ENCODE measurements around the gene R3HDM4. TPM values are rescaled to one million over a fixed set of nuclear protein-coding genes. Genes with fewer than 3 reads are reported as not detected.

The R3HDM4 gene
- total RNA-seq, 2 experiments from 2014 or later, result 73.7 to 83.3 TPM

- Mint-ChIP-seq H3K36me3 (ENCODE audit: low read depth) (peaks cover 9% of the 10 kb centered on the region), H3K4me3 (no peak overlapping the region), H3K4me1 (peaks cover 21% of the 10 kb centered on the region), H3K27ac (no peak overlapping the region), H3K9me3 (ENCODE audit: low read depth) (no peaks in the 10 kb centered on the region), H3K27me3 (peaks cover 3% of the 10 kb centered on the region)
- DNase-seq (no peak), ATAC-seq (no peak)
- CTCF ChIA-PET, result no interaction called here
- POLR2A ChIA-PET, result no interaction called here
- intact Hi-C loops (cut with DNase I, micrococcal nuclease), result no loop called here
Measured at GRCh38 chr19:867301-867793, 45.7 kb downstream of the R3HDM4 start.

GRCh38 chr19:866769-867300, 46.2 kb downstream of the R3HDM4 start:
- Mint-ChIP-seq H3K9me3 (ENCODE audit: low read depth) (no peaks in the 10 kb centered on the region), H3K4me1 (peaks cover 16% of the 10 kb centered on the region), H3K36me3 (ENCODE audit: low read depth) (peaks cover 9% of the 10 kb centered on the region), H3K27me3 (peaks cover 3% of the 10 kb centered on the region), H3K4me3 (no peak overlapping the region), H3K27ac (no peak overlapping the region)
- intact Hi-C loops (cut with DNase I, micrococcal nuclease), result no loop called here
- CTCF ChIA-PET, result no interaction called here
- POLR2A ChIA-PET, result no interaction called here
- ATAC-seq (no peak), DNase-seq (no peak)

- Mint-ChIP-seq H3K36me3 (ENCODE audit: low read depth) (no peaks in the 10 kb centered on the region), H3K4me3 (no peak overlapping the region), H3K27me3 (peaks cover 10% of the 10 kb centered on the region), H3K4me1 (peaks cover 13% of the 10 kb centered on the region), H3K9me3 (ENCODE audit: low read depth) (no peaks in the 10 kb centered on the region), H3K27ac (no peak overlapping the region)
- POLR2A ChIA-PET, result interaction anchor here (0.6 to 1.0 kb wide), 3 partner anchors 9 to 45 kb away, joined by 3 to 10 read pairs (median 4); no protein-coding TSS in a partner anchor
- CTCF ChIA-PET, result interaction anchor here (0.7 to 2.1 kb wide), 14 partner anchors 14 to 478 kb away, joined by 3 to 21 read pairs (median 5); partner anchors contain the start of genes MED16, RNU6-9 and WDR18
- intact Hi-C loops (cut with DNase I, micrococcal nuclease), result loop anchor here (2.0 kb wide), 4 partner anchors 120 to 378 kb away; partner anchors contain the start of genes ATP5F1D (in 1 of the 2) and RNF126 (in 1 of the 2)
- no peak for ATAC-seq
- no peak for DNase-seq
Measured at GRCh38 chr19:863315-863620, 49.8 kb downstream of the R3HDM4 start.

GRCh38 chr19:862581-863314, 50.3 kb downstream of the R3HDM4 start:
- intact Hi-C loops (cut with DNase I, micrococcal nuclease), result loop anchor here (1.0 to 2.0 kb wide), 15 partner anchors 11 to 378 kb away; partner anchors contain the start of genes ATP5F1D (in 1 of the 2), MED16 (in 1 of the 2), POLRMT (in 1 of the 2) and PTBP1 (in 1 of the 2)
- POLR2A ChIA-PET, result interaction anchor here (1.0 kb wide), 1 partner anchor 10 kb away, joined by 3 read pairs; no protein-coding TSS in a partner anchor
- Mint-ChIP-seq H3K4me1 (peaks cover 13% of the 10 kb centered on the region), H3K27me3 (peaks cover 11% of the 10 kb centered on the region), H3K27ac (no peak overlapping the region), H3K4me3 (peak overlapping the region; percentile 40), H3K36me3 (ENCODE audit: low read depth) (no peaks in the 10 kb centered on the region), H3K9me3 (ENCODE audit: low read depth) (no peaks in the 10 kb centered on the region)
- CTCF ChIA-PET, result interaction anchor here (0.9 to 2.1 kb wide), 8 partner anchors 30 to 180 kb away, joined by 4 to 21 read pairs (median 6); partner anchors contain the start of genes MED16, RNU6-9 and WDR18
- ATAC-seq (peak; percentile 56), DNase-seq (peak; percentile 90)

- Mint-ChIP-seq H3K27ac (no peak overlapping the region), H3K4me3 (peak overlapping the region; percentile 40), H3K36me3 (ENCODE audit: low read depth) (no peaks in the 10 kb centered on the region), H3K27me3 (peaks cover 13% of the 10 kb centered on the region), H3K9me3 (ENCODE audit: low read depth) (no peaks in the 10 kb centered on the region), H3K4me1 (peaks cover 13% of the 10 kb centered on the region)
- CTCF ChIA-PET, result interaction anchor here (2.1 kb wide), 1 partner anchor 121 kb away, joined by 21 read pairs; the partner anchor contains the start of gene WDR18
- intact Hi-C loops (cut with DNase I, micrococcal nuclease), result loop anchor here (1.0 to 2.0 kb wide), 15 partner anchors 11 to 379 kb away; partner anchors contain the start of genes ATP5F1D (in 1 of the 2), MED16 (in 1 of the 2), POLRMT (in 1 of the 2) and PTBP1 (in 1 of the 2)
- ATAC-seq, result peak; percentile 61
- peak; percentile 87 for DNase-seq
- POLR2A ChIA-PET, result no interaction called here
Measured at GRCh38 chr19:861756-862580, 51.1 kb downstream of the R3HDM4 start.

GRCh38 chr19:861141-861755, 51.8 kb downstream of the R3HDM4 start:
- ChIA-PET POLR2A (no interaction called here), CTCF (interaction anchor here (1.3 kb wide), 1 partner anchor 62 kb away, joined by 4 read pairs; no protein-coding TSS in a partner anchor)
- Mint-ChIP-seq H3K27ac (no peak overlapping the region), H3K9me3 (ENCODE audit: low read depth) (no peaks in the 10 kb centered on the region), H3K27me3 (peaks cover 13% of the 10 kb centered on the region), H3K36me3 (ENCODE audit: low read depth) (no peaks in the 10 kb centered on the region), H3K4me1 (peaks cover 13% of the 10 kb centered on the region), H3K4me3 (no peak overlapping the region)
- intact Hi-C loops (cut with DNase I, micrococcal nuclease), result no loop called here
- DNase-seq (no peak), ATAC-seq (no peak)

GRCh38 chr19:858868-859843, 53.9 kb downstream of the R3HDM4 start, which contains the start of gene CFD:
Gene CFD, plus strand, starts transcription at chr19:859664. Its CDS starts 26 bp downstream, at chr19:859690.
- no peak for ATAC-seq
- intact Hi-C loops (cut with DNase I, micrococcal nuclease), result loop anchor here in 1 of 2 experiments (10.0 kb wide), 1 partner anchor 84 kb away; no protein-coding TSS in a partner anchor
- H3K27me3 Mint-ChIP-seq, result peaks cover 13% of the 10 kb centered on the region
- no peak within 1 kb of the TSS for H3K4me3 Mint-ChIP-seq
- ChIA-PET CTCF (no interaction called here), POLR2A (no interaction called here)
- no peak within 1 kb of the TSS for H3K27ac Mint-ChIP-seq
- DNase-seq, result no peak
- H3K4me1 Mint-ChIP-seq, result peaks cover 13% of the 10 kb centered on the region
- H3K36me3 Mint-ChIP-seq (ENCODE audit: low read depth), result no peaks in the 10 kb centered on the region
- no peaks in the 10 kb centered on the region for H3K9me3 Mint-ChIP-seq (ENCODE audit: low read depth)

GRCh38 chr19:858284-858683, 54.7 kb downstream of the R3HDM4 start:
- Mint-ChIP-seq H3K9me3 (ENCODE audit: low read depth) (no peaks in the 10 kb centered on the region), H3K4me1 (peaks cover 8% of the 10 kb centered on the region), H3K36me3 (ENCODE audit: low read depth) (no peaks in the 10 kb centered on the region), H3K27ac (no peak overlapping the region), H3K27me3 (peaks cover 13% of the 10 kb centered on the region), H3K4me3 (no peak overlapping the region)
- ATAC-seq (no peak), DNase-seq (no peak)
- intact Hi-C loops (cut with DNase I, micrococcal nuclease), result loop anchor here in 1 of 2 experiments (10.0 kb wide), 1 partner anchor 83 kb away; no protein-coding TSS in a partner anchor
- POLR2A ChIA-PET, result interaction anchor here (0.7 kb wide), 1 partner anchor 20 kb away, joined by 5 read pairs; no protein-coding TSS in a partner anchor
- CTCF ChIA-PET, result interaction anchor here (0.8 kb wide), 1 partner anchor 126 kb away, joined by 3 read pairs; the partner anchor contains the start of gene WDR18

GRCh38 chr19:855566-856120, 57.4 kb downstream of the R3HDM4 start:
- Mint-ChIP-seq H3K4me3 (no peak overlapping the region), H3K4me1 (no peaks in the 10 kb centered on the region), H3K9me3 (ENCODE audit: low read depth) (no peaks in the 10 kb centered on the region), H3K36me3 (ENCODE audit: low read depth) (no peaks in the 10 kb centered on the region), H3K27me3 (peaks cover 10% of the 10 kb centered on the region), H3K27ac (no peak overlapping the region)
- POLR2A ChIA-PET, result no interaction called here
- intact Hi-C loops (cut with DNase I, micrococcal nuclease), result loop anchor here in 1 of 2 experiments (10.0 kb wide), 1 partner anchor 81 kb away; no protein-coding TSS in a partner anchor
- ATAC-seq, result no peak
- CTCF ChIA-PET, result interaction anchor here (1.0 kb wide), 1 partner anchor 92 kb away, joined by 3 read pairs; no protein-coding TSS in a partner anchor
- DNase-seq, result no peak

Data from activated CD4-positive, alpha-beta T cell treated with anti-CD3 and anti-CD28 coated beads for 36 hours (primary cell).